H1 (cell line): Measurements from ENCODE around the gene DENND1A. TPM values are rescaled to one million over a fixed set of nuclear protein-coding genes. Genes with fewer than 3 reads are reported as not detected.

Source experiments
- CHD7 ChIP-seq: fragments of 300-600 bp; sonication (generic); IDR thresholded peaks from 2 replicates; pipeline ENCODE4 v1.7.1; 2012; ENCODE audit warnings: low read length, moderate library complexity, mild to moderate bottlenecking, inconsistent platforms; ENCODE audit not compliant: insufficient replicate concordance
- SAP30 ChIP-seq: fragments of 300-600 bp; sonication (generic); IDR thresholded peaks from 2 replicates; pipeline ENCODE4 v1.7.1; 2012; ENCODE audit warnings: low read length, moderate library complexity, mild to moderate bottlenecking, inconsistent platforms; ENCODE audit not compliant: insufficient read depth, insufficient replicate concordance
- polyA plus RNA-seq, 7 experiments: library from polyadenylated mRNA; depleted of rRNA in 3 of 7; stranded (reverse) in 5 of 7; unstranded in 2 of 7; fragments of >200 nt in 5 of 7; fragments of 200-250 nt in 2 of 7; gene quantifications; 1 replicate in 5 of 7; 2 replicates in 1 of 7; 4 replicates in 1 of 7; pipeline versions ENCODE4 v1.2.1 to v1.2.3, GENCODE V29; 2011 to 2013; ENCODE audit warnings: missing spikeins in 2 of 7, mixed read lengths in 2 of 7
- total RNA-seq: library from RNA; stranded (reverse); fragmentation: NEBNext Ultra II Directional; extraction: Animal tissue kit (Norgen Biotek cat#: 25700); gene quantifications from 2 replicates; pipeline ENCODE4 v1.2.1, GENCODE V29; 2021

The DENND1A gene
- total and polyA plus RNA-seq, 2 of the 8 experiments (the other 6 are each of a cell fraction or from before 2014, with no cell fraction given) = 24.1 to 26.4 TPM

GRCh38 chr9:123475407-123475806 lies 454.5 kb downstream of the DENND1A start (continued):
- TF ChIP-seq CHD7 = no peak
- TF ChIP-seq SAP30 = no peak
